ENCODE results near the gene NEGR1. TPM values are rescaled to one million over a fixed set of nuclear protein-coding genes. Genes with fewer than 3 reads are reported as not detected.

NEGR1 gene
- total RNA-seq, 1 donor from 2014 or later: 11.0 TPM

DNA sequence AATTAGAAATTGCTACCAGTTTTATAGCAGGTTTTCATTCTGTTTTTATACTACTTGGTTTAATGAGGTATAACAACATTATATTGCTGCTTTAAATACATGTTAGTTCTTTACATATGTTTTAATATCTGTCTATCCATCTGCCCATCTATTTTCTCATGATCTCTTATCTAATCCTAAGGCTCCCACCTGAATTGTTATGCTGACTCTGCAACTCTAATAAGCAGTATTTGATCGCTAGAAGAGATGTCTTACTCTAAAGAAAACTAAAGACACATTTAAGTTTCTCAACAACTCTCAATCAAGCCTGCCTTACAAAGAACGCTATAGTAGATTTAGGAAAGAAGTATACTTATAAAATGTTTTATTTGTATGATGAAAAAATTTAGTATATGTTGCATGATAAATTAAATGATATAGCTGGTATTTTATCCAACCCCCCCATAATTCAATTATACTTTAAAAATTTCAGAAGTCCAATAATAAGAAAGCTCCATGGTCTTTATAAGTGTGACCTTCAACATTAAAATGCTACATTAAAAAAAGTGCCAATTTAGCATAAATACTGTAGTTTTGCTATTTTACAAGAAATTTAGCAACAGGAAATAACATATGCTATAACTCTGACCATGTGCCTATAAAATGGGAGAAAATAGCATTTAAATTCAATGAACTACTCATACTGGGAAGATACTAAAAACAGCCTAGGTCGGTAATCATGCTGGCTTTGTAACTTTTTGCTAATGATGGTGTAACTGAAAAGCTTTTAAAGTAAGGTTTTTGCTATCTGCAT lies 180.3 kb downstream of the NEGR1 start:
- H3K27me3 ChIP-seq (ENCODE audit: control insufficient read depth in 3 of 3, insufficient read depth in 3 of 3, low read length in 3 of 3): no peaks in the 10 kb centered on the region
- no peaks in the 10 kb centered on the region for H3K36me3 ChIP-seq (ENCODE audit: control insufficient read depth in 3 of 3, insufficient read depth in 3 of 3, low read length in 3 of 3)
- no peak overlapping the region for H3K9ac ChIP-seq (ENCODE audit: low read depth in 1 of 3, low read length in 3 of 3)
- H3K4me3 ChIP-seq (ENCODE audit: low read length in 3 of 3): no peak overlapping the region
- H3K9me3 ChIP-seq (ENCODE audit: control insufficient read depth in 3 of 3, low read length in 3 of 3): no peaks in the 10 kb centered on the region
- H3K27ac ChIP-seq (ENCODE audit: low read depth, low read length): no peak overlapping the region
- no peaks in the 10 kb centered on the region for H3K4me1 ChIP-seq (ENCODE audit: control insufficient read depth in 3 of 3, insufficient read depth in 3 of 3, low read length in 3 of 3)

DNA sequence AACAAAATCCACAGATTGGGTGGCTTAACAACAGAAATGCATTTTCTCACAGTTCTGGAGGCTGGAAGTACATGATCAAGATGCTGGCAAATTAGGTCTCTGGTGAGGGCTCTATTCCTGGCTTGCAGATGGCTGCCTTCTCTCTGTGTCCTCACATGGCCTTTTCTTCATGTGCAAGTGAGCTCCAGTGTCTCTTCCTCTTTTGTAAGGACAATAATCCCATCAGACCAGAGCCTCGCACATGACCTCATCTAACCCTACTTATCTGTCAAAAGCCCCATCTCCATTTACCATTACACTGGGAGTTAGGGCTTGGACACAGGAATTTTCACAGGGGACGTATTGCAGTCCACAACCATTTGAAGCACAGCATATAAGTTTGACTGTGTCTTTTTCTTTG lies 181.6 kb downstream of the NEGR1 start:
- Histone ChIP-seq H3K27ac (ENCODE audit: low read depth, low read length) (no peak overlapping the region), H3K9me3 (ENCODE audit: control insufficient read depth in 3 of 3, low read length in 3 of 3) (no peaks in the 10 kb centered on the region), H3K4me1 (ENCODE audit: control insufficient read depth in 3 of 3, insufficient read depth in 3 of 3, low read length in 3 of 3) (no peaks in the 10 kb centered on the region), H3K27me3 (ENCODE audit: control insufficient read depth in 3 of 3, insufficient read depth in 3 of 3, low read length in 3 of 3) (no peaks in the 10 kb centered on the region), H3K36me3 (ENCODE audit: control insufficient read depth in 3 of 3, insufficient read depth in 3 of 3, low read length in 3 of 3) (no peaks in the 10 kb centered on the region), H3K4me3 (ENCODE audit: low read length in 3 of 3) (no peak overlapping the region), H3K9ac (ENCODE audit: low read depth in 1 of 3, low read length in 3 of 3) (no peak overlapping the region)

DNA sequence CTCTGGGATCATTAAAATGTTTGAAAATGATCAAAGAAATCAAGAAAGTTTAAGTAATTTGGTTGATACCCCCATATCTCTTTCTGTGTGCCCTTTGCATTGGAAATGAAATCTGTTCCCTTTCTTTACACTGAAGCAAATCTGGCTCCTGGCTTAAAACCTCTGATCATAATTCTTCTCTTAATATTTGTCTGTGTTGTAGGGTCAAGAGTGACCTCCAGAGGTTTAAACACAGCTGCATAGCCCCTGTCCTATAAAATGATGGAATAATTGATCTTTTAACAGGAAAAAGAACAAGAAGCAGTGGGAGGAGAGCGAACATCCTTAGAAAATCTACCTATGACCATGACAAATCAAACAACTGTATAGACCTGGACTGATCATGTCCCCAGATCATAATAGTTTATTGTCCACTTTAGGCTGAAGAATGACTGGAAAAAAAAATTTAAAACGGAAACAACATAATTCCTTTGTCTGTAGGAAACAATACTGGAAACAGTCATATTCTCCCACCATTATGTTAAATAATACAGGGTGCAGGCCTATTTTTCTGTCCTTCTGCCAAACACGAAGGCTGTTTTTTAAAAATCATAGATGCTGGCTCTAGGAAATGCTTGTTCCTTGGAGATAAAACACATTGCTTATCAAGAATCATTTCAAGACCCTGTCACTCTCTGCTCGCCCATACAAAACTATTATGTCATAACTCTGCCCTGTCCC lies 184.3 kb downstream of the NEGR1 start:
- Histone ChIP-seq H3K27ac (ENCODE audit: low read depth, low read length) (no peak overlapping the region), H3K9me3 (ENCODE audit: control insufficient read depth in 3 of 3, low read length in 3 of 3) (no peaks in the 10 kb centered on the region), H3K9ac (ENCODE audit: low read depth in 1 of 3, low read length in 3 of 3) (no peak overlapping the region), H3K27me3 (ENCODE audit: control insufficient read depth in 3 of 3, insufficient read depth in 3 of 3, low read length in 3 of 3) (no peaks in the 10 kb centered on the region), H3K36me3 (ENCODE audit: control insufficient read depth in 3 of 3, insufficient read depth in 3 of 3, low read length in 3 of 3) (no peaks in the 10 kb centered on the region), H3K4me3 (ENCODE audit: low read length in 3 of 3) (no peak overlapping the region), H3K4me1 (ENCODE audit: control insufficient read depth in 3 of 3, insufficient read depth in 3 of 3, low read length in 3 of 3) (no peaks in the 10 kb centered on the region)

DNA sequence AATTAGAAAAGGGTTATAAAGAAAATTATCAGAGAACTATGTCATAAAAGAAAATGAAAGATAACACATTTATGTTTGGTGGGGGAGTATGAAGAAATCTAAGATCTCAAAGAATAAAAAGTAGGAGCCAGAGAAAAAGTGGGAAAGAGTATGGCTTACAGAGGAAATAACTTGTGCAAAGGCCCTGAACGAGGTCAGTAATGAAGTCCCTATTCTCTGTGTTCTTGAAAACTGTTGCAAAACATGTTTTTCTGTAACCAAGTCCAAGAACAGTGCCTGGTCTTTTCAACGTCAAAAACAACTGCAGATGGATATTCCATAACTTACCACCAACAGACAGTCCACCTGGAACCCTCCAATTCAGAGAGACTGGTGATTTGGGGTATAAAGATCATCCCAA lies 188.1 kb downstream of the NEGR1 start:
- Histone ChIP-seq H3K9me3 (ENCODE audit: control insufficient read depth in 3 of 3, low read length in 3 of 3) (no peaks in the 10 kb centered on the region), H3K27me3 (ENCODE audit: control insufficient read depth in 3 of 3, insufficient read depth in 3 of 3, low read length in 3 of 3) (no peaks in the 10 kb centered on the region), H3K9ac (ENCODE audit: low read depth in 1 of 3, low read length in 3 of 3) (no peak overlapping the region), H3K27ac (ENCODE audit: low read depth, low read length) (no peak overlapping the region), H3K36me3 (ENCODE audit: control insufficient read depth in 3 of 3, insufficient read depth in 3 of 3, low read length in 3 of 3) (no peaks in the 10 kb centered on the region), H3K4me3 (ENCODE audit: low read length in 3 of 3) (no peak overlapping the region), H3K4me1 (ENCODE audit: control insufficient read depth in 3 of 3, insufficient read depth in 3 of 3, low read length in 3 of 3) (no peaks in the 10 kb centered on the region)

DNA sequence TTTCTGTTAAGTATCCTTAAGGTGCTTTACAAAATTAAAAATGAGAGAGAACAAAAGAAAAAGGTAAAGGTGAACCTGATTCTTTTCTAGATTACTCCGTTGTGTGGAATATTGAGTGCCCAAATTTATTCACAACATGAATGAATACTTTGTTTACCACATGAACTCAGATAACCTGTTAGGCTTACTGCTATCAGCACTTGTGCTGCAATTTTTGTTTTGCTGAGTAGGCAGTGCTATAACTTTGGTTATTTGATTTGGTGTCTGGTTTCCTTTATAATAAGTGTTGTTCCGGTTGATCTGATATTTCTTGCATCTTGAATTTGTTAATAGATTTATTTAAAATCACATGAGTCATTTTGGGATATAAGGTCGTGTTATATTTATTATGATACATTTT lies 195.9 kb downstream of the NEGR1 start:
- H3K4me3 ChIP-seq (ENCODE audit: low read length in 3 of 3): no peak overlapping the region
- H3K27ac ChIP-seq (ENCODE audit: low read depth, low read length): no peak overlapping the region
- H3K9me3 ChIP-seq (ENCODE audit: control insufficient read depth in 3 of 3, low read length in 3 of 3): no peaks in the 10 kb centered on the region
- H3K4me1 ChIP-seq (ENCODE audit: control insufficient read depth in 3 of 3, insufficient read depth in 3 of 3, low read length in 3 of 3): no peaks in the 10 kb centered on the region
- no peaks in the 10 kb centered on the region for H3K36me3 ChIP-seq (ENCODE audit: control insufficient read depth in 3 of 3, insufficient read depth in 3 of 3, low read length in 3 of 3)
- no peak overlapping the region for H3K9ac ChIP-seq (ENCODE audit: low read depth in 1 of 3, low read length in 3 of 3)
- no peaks in the 10 kb centered on the region for H3K27me3 ChIP-seq (ENCODE audit: control insufficient read depth in 3 of 3, insufficient read depth in 3 of 3, low read length in 3 of 3)

DNA sequence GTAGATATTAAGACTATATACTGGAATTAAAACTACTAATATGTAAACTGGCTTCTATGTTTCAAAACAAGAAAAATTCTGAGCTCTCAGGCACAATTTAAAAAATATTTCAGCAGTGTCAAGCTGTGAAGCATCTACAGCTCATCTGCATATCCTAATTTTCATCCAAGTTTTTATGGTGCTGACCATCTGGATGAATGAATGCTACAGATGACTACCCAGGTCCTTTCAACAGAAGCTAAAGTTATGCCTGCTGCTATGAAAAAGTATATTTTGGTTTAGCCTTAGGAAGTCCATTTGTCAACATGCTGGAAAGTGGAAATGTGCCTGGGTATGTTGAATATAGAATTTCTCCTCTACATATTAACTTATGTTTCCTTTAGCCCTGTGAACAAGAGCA lies 206.9 kb downstream of the NEGR1 start:
- H3K9ac ChIP-seq (ENCODE audit: low read depth in 1 of 3, low read length in 3 of 3): no peak overlapping the region
- H3K27me3 ChIP-seq (ENCODE audit: control insufficient read depth in 3 of 3, insufficient read depth in 3 of 3, low read length in 3 of 3): no peaks in the 10 kb centered on the region
- no peaks in the 10 kb centered on the region for H3K9me3 ChIP-seq (ENCODE audit: control insufficient read depth in 3 of 3, low read length in 3 of 3)
- H3K27ac ChIP-seq (ENCODE audit: low read depth, low read length): no peak overlapping the region
- no peaks in the 10 kb centered on the region for H3K36me3 ChIP-seq (ENCODE audit: control insufficient read depth in 3 of 3, insufficient read depth in 3 of 3, low read length in 3 of 3)
- H3K4me3 ChIP-seq (ENCODE audit: low read length in 3 of 3): no peak overlapping the region
- H3K4me1 ChIP-seq (ENCODE audit: control insufficient read depth in 3 of 3, insufficient read depth in 3 of 3, low read length in 3 of 3): no peaks in the 10 kb centered on the region

DNA sequence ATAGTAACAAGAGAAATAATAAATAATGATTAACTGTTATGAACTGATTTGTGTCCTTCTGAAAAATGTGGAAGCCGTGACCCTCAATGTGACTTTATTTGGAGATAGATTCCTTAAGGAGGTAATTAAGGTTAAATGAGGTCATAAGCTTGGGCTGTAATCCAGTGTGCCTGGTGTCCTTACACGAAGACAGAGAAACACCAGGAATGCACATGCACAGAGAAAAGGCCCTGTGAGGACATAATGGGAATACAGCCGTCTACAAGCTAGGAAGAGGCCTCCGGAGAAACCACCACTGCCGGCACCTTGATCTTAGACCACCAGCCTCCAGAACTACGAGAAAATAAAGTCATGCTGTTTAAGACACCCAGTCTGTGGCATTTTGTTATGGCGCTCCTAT lies 215.9 kb downstream of the NEGR1 start:
- Histone ChIP-seq H3K4me1 (ENCODE audit: control insufficient read depth in 3 of 3, insufficient read depth in 3 of 3, low read length in 3 of 3) (no peaks in the 10 kb centered on the region), H3K4me3 (ENCODE audit: low read length in 3 of 3) (no peak overlapping the region), H3K9ac (ENCODE audit: low read depth in 1 of 3, low read length in 3 of 3) (no peak overlapping the region), H3K27me3 (ENCODE audit: control insufficient read depth in 3 of 3, insufficient read depth in 3 of 3, low read length in 3 of 3) (no peaks in the 10 kb centered on the region), H3K9me3 (ENCODE audit: control insufficient read depth in 3 of 3, low read length in 3 of 3) (no peaks in the 10 kb centered on the region), H3K36me3 (ENCODE audit: control insufficient read depth in 3 of 3, insufficient read depth in 3 of 3, low read length in 3 of 3) (no peaks in the 10 kb centered on the region), H3K27ac (ENCODE audit: low read depth, low read length) (no peak overlapping the region)

DNA sequence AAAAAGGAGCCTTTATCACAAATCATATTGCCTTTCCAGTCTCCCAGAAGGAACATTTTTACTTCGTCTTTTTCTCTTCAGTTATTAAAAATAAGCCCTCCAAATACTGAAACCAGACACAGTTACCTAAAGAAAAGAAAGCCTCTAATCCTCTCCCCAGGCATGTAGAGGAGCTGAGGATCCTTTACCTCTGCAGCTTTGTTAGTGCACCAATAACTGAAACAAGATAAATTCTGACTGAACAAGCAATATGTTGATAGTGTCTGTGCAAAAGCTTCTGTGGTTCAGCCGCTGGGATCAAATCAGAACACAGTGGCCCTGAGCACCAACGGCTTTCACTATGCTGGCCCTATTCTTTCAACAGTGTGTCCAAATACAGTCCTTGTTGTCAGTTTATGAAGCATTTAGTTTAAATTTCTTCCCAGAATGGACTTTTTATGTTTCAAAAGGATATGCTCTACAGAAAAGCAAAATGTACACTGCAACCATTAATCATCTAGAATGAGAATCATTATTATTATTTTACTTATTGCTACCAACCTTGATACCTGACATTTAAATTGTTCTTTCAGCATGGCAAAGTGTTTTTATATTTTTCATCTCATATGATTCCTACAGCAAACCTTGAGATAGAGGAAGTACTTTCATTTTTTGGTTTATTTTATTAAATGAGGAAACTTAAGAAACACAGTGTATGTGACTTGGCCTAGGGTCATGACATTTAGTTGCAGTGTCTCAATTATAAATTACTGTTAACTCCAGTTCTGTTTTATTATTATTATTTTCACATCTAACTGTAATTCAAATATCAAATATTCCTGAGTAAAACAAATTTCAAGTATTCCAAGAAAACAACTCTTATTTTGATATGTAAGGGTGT lies 217.9 kb downstream of the NEGR1 start:
- Histone ChIP-seq H3K27ac (ENCODE audit: low read depth, low read length) (no peak overlapping the region), H3K9ac (ENCODE audit: low read depth in 1 of 3, low read length in 3 of 3) (no peak overlapping the region), H3K4me1 (ENCODE audit: control insufficient read depth in 3 of 3, insufficient read depth in 3 of 3, low read length in 3 of 3) (no peaks in the 10 kb centered on the region), H3K9me3 (ENCODE audit: control insufficient read depth in 3 of 3, low read length in 3 of 3) (no peaks in the 10 kb centered on the region), H3K36me3 (ENCODE audit: control insufficient read depth in 3 of 3, insufficient read depth in 3 of 3, low read length in 3 of 3) (no peaks in the 10 kb centered on the region), H3K4me3 (ENCODE audit: low read length in 3 of 3) (no peak overlapping the region), H3K27me3 (ENCODE audit: control insufficient read depth in 3 of 3, insufficient read depth in 3 of 3, low read length in 3 of 3) (no peaks in the 10 kb centered on the region)

DNA sequence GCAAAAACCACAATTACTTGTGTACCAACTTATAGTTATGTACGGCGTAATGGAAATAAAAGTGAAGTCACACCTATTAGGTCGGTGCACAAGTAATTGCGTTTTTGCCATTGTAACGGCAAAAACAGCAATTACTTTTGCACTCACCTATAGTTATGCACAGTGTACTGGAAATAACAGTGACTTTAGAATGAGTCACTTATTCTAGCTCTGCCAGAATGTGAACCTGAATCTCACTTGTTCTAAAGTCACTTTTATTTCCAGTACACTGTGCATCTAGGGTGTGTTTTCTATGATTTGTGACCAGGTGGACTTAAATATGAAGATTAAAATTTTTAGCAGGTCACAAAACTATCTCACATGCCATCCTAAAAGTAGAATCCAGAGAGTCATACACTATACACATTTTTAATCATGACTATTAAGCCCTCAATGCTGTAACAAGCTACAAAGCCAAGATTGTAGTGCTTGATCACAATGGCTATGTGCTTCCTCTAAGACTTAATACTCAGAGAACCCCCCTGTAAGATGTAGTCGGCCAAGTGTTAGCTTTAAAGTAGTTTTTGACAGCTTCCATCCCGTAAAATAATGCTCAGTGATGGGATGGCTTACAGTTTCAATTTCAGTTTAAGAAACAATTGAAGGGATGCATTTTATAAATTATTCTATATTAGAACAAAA lies 218.8 kb downstream of the NEGR1 start:
- Histone ChIP-seq H3K9me3 (ENCODE audit: control insufficient read depth in 3 of 3, low read length in 3 of 3) (no peaks in the 10 kb centered on the region), H3K27me3 (ENCODE audit: control insufficient read depth in 3 of 3, insufficient read depth in 3 of 3, low read length in 3 of 3) (no peaks in the 10 kb centered on the region), H3K27ac (ENCODE audit: low read depth, low read length) (no peak overlapping the region), H3K4me1 (ENCODE audit: control insufficient read depth in 3 of 3, insufficient read depth in 3 of 3, low read length in 3 of 3) (no peaks in the 10 kb centered on the region), H3K4me3 (ENCODE audit: low read length in 3 of 3) (no peak overlapping the region), H3K36me3 (ENCODE audit: control insufficient read depth in 3 of 3, insufficient read depth in 3 of 3, low read length in 3 of 3) (no peaks in the 10 kb centered on the region), H3K9ac (ENCODE audit: low read depth in 1 of 3, low read length in 3 of 3) (no peak overlapping the region)

Measured in skeletal muscle tissue (tissue), 4 donors.